Ishikawa (cell line): ENCODE measurements around the gene MEGF6.

Experiments used
- CEBPB ChIP-seq: IDR thresholded peaks from 2 replicates; pipeline ENCODE4 v1.6.1; 2012
- CREB1 ChIP-seq: IDR thresholded peaks from 2 replicates; pipeline ENCODE4 v1.6.1; 2012; ENCODE audit warnings: low read depth
- EP300 ChIP-seq: IDR thresholded peaks from 2 replicates; pipeline ENCODE4 v1.6.1; 2012; ENCODE audit warnings: borderline replicate concordance
- FOXM1 ChIP-seq: IDR thresholded peaks from 2 replicates; pipeline ENCODE4 v1.6.1; 2012; ENCODE audit warnings: low read depth, borderline replicate concordance
- NFIC ChIP-seq: IDR thresholded peaks from 2 replicates; pipeline ENCODE4 v1.6.1; 2012
- RAD21 ChIP-seq: IDR thresholded peaks from 2 replicates; pipeline ENCODE4 v1.6.1; 2012; ENCODE audit warnings: low read depth
- TAF1 ChIP-seq: IDR thresholded peaks from 2 replicates; pipeline ENCODE4 v1.6.1; 2012; ENCODE audit warnings: low read depth, mild to moderate bottlenecking
- TEAD4 ChIP-seq: IDR thresholded peaks from 2 replicates; pipeline ENCODE4 v1.6.1; 2012
- YY1 ChIP-seq: IDR thresholded peaks from 2 replicates; pipeline ENCODE4 v1.6.1; 2012; ENCODE audit warnings: low read depth
- TF ChIP-seq, protein P1 (sequence below): IDR thresholded peaks from 2 replicates; pipeline ENCODE4 v1.6.1; 2012; ENCODE audit warnings: low read depth, mild to moderate bottlenecking
- TF ChIP-seq, protein P2 (sequence below): IDR thresholded peaks from 2 replicates; pipeline ENCODE4 v1.6.1; 2012
- TF ChIP-seq, protein P3 (sequence below): IDR thresholded peaks from 2 replicates; pipeline ENCODE4 v1.6.1; 2012

DNA sequence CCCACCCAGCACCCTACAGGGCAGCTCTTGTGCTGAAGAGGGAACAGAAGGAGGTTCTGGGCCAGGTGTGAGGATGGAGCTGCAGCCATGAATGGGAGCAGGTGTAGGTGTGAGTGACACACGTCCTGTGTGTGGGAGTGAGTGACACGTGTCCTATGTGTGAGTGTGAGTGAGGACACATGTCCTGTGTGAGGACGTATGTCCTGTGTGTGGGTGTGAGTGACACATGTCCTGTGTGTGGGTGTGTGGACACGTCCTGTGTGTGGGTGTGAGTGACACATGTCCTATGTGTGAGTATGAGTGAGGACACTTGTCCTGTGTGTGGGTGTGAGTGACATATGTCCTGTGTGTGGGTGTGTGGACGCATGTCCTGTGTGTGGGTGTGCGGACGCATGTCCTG is 26.4 kb downstream of the MEGF6 start:
- TF ChIP-seq, protein P1, sequence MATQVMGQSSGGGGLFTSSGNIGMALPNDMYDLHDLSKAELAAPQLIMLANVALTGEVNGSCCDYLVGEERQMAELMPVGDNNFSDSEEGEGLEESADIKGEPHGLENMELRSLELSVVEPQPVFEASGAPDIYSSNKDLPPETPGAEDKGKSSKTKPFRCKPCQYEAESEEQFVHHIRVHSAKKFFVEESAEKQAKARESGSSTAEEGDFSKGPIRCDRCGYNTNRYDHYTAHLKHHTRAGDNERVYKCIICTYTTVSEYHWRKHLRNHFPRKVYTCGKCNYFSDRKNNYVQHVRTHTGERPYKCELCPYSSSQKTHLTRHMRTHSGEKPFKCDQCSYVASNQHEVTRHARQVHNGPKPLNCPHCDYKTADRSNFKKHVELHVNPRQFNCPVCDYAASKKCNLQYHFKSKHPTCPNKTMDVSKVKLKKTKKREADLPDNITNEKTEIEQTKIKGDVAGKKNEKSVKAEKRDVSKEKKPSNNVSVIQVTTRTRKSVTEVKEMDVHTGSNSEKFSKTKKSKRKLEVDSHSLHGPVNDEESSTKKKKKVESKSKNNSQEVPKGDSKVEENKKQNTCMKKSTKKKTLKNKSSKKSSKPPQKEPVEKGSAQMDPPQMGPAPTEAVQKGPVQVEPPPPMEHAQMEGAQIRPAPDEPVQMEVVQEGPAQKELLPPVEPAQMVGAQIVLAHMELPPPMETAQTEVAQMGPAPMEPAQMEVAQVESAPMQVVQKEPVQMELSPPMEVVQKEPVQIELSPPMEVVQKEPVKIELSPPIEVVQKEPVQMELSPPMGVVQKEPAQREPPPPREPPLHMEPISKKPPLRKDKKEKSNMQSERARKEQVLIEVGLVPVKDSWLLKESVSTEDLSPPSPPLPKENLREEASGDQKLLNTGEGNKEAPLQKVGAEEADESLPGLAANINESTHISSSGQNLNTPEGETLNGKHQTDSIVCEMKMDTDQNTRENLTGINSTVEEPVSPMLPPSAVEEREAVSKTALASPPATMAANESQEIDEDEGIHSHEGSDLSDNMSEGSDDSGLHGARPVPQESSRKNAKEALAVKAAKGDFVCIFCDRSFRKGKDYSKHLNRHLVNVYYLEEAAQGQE: no peak
- no peak for TF ChIP-seq NFIC
- TF ChIP-seq, protein P2, sequence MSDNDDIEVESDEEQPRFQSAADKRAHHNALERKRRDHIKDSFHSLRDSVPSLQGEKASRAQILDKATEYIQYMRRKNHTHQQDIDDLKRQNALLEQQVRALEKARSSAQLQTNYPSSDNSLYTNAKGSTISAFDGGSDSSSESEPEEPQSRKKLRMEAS: no peak
- no peak for TF ChIP-seq CEBPB
- TF ChIP-seq TAF1: no peak
- TF ChIP-seq RAD21: no peak
- no peak for TF ChIP-seq EP300
- TF ChIP-seq FOXM1: no peak
- TF ChIP-seq, protein P3, sequence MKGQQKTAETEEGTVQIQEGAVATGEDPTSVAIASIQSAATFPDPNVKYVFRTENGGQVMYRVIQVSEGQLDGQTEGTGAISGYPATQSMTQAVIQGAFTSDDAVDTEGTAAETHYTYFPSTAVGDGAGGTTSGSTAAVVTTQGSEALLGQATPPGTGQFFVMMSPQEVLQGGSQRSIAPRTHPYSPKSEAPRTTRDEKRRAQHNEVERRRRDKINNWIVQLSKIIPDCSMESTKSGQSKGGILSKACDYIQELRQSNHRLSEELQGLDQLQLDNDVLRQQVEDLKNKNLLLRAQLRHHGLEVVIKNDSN: no peak
- TF ChIP-seq TEAD4: no peak
- no peak for TF ChIP-seq CREB1
- no peak for TF ChIP-seq YY1
